H9 (cell line): Measurements from ENCODE around the gene PTPRK. TPM values are rescaled to one million over a fixed set of nuclear protein-coding genes. Genes with fewer than 3 reads are reported as not detected.

Source experiments
- DNase-seq: peaks from one replicate; pipeline ENCODE4 v3.0.0-alpha.2; 2017
- H2AFZ ChIP-seq: one replicate; pipeline ENCODE4 v1.6.1; 2013; ENCODE audit warnings: mild to moderate bottlenecking, low read length, control low read depth, moderate library complexity
- H2AK5ac ChIP-seq: 2 replicates; pipeline ENCODE4 v1.6.1; 2013; ENCODE audit warnings: low read length, control low read depth, mixed read lengths; ENCODE audit not compliant: insufficient read length
- H2BK120ac ChIP-seq: one replicate; pipeline ENCODE4 v1.6.1; 2013; ENCODE audit warnings: low read depth, mild to moderate bottlenecking, low read length, control low read depth, inconsistent platforms; ENCODE audit not compliant: poor library complexity, severe bottlenecking
- H2BK12ac ChIP-seq: 2 replicates; pipeline ENCODE4 v1.6.1; 2013; ENCODE audit warnings: low read length, control low read depth, mixed read lengths, low read depth; ENCODE audit not compliant: insufficient read length
- H2BK15ac ChIP-seq: 2 replicates; pipeline ENCODE4 v1.6.1; 2013; ENCODE audit warnings: low read depth, low read length, control low read depth
- H2BK20ac ChIP-seq: one replicate; pipeline ENCODE4 v1.6.1; 2013; ENCODE audit warnings: low read depth, mild to moderate bottlenecking, low read length, control low read depth, inconsistent platforms; ENCODE audit not compliant: poor library complexity, severe bottlenecking
- H2BK5ac ChIP-seq: 2 replicates; pipeline ENCODE4 v1.6.1; 2013; ENCODE audit warnings: low read length, control low read depth, mixed read lengths; ENCODE audit not compliant: insufficient read length
- H3K14ac ChIP-seq: 2 replicates; pipeline ENCODE4 v1.6.1; 2013; ENCODE audit warnings: low read length, control low read depth; ENCODE audit not compliant: insufficient read depth
- H3K18ac ChIP-seq: 2 replicates; pipeline ENCODE4 v1.6.1; 2013; ENCODE audit warnings: low read depth, mild to moderate bottlenecking, mixed read lengths, low read length, control low read depth; ENCODE audit not compliant: insufficient read length
- H3K23ac ChIP-seq: 2 replicates; pipeline ENCODE4 v1.6.1; 2013; ENCODE audit warnings: low read length, control low read depth, mixed read lengths, low read depth; ENCODE audit not compliant: insufficient read length
- H3K23me2 ChIP-seq: 2 replicates; pipeline ENCODE4 v1.6.1; 2013; ENCODE audit warnings: low read depth, mild to moderate bottlenecking, mixed read lengths, low read length, control low read depth; ENCODE audit not compliant: insufficient read length, poor library complexity, severe bottlenecking
- H3K27ac ChIP-seq: 2 replicates; pipeline ENCODE4 v1.5.1; 2013; ENCODE audit warnings: low read length, control low read depth, mixed read lengths, low read depth; ENCODE audit not compliant: insufficient read length
- H3K27me3 ChIP-seq: 2 replicates; pipeline ENCODE4 v1.6.1; 2013; ENCODE audit warnings: low read length, control low read depth, inconsistent platforms; ENCODE audit not compliant: insufficient read depth
- H3K4ac ChIP-seq: 2 replicates; pipeline ENCODE4 v1.6.1; 2013; ENCODE audit warnings: low read depth, mild to moderate bottlenecking, control low read depth, inconsistent platforms, low read length, moderate library complexity
- H3K4me1 ChIP-seq: 2 replicates; pipeline ENCODE4 v1.6.1; 2013; ENCODE audit warnings: low read length, control low read depth, inconsistent platforms; ENCODE audit not compliant: insufficient read depth
- H3K4me2 ChIP-seq: 2 replicates; pipeline ENCODE4 v1.6.1; 2013; ENCODE audit warnings: low read length, control low read depth, mixed read lengths; ENCODE audit not compliant: insufficient read length, insufficient read depth
- H3K56ac ChIP-seq: 2 replicates; pipeline ENCODE4 v1.6.1; 2013; ENCODE audit warnings: low read depth, mild to moderate bottlenecking, mixed read lengths, low read length, control low read depth; ENCODE audit not compliant: insufficient read length
- H3K79me1 ChIP-seq: 2 replicates; pipeline ENCODE4 v1.6.1; 2013; ENCODE audit warnings: low read depth, mild to moderate bottlenecking, moderate library complexity, low read length, control low read depth, inconsistent platforms; ENCODE audit not compliant: insufficient read depth, poor library complexity, severe bottlenecking
- H3K79me2 ChIP-seq: 2 replicates; pipeline ENCODE4 v1.6.1; 2013; ENCODE audit warnings: low read length, control low read depth, inconsistent platforms; ENCODE audit not compliant: insufficient read depth
- H3K9ac ChIP-seq: 2 replicates; pipeline ENCODE4 v1.6.1; 2013; ENCODE audit warnings: low read length, control low read depth, mixed read lengths; ENCODE audit not compliant: insufficient read length; ENCODE audit errors: extremely low read depth
- H3K9me3 ChIP-seq: one replicate; pipeline ENCODE4 v1.6.1; 2013; ENCODE audit warnings: low read depth, low read length, inconsistent platforms; ENCODE audit not compliant: control insufficient read depth
- H3T11ph ChIP-seq: one replicate; pipeline ENCODE4 v1.6.1; 2013; ENCODE audit warnings: mild to moderate bottlenecking, low read length, control low read depth, inconsistent platforms
- H4K20me1 ChIP-seq: one replicate; pipeline ENCODE4 v1.6.1; 2013; ENCODE audit not compliant: control insufficient read depth, insufficient read length, insufficient read depth
- H4K5ac ChIP-seq: 2 replicates; pipeline ENCODE4 v1.6.1; 2013; ENCODE audit warnings: low read depth, mild to moderate bottlenecking, mixed read lengths, low read length, control low read depth; ENCODE audit not compliant: insufficient read length
- H4K8ac ChIP-seq: replicated peaks from 2 replicates; pipeline ENCODE4 v1.6.1; 2013; ENCODE audit warnings: low read length, control low read depth, mixed read lengths, low read depth; ENCODE audit not compliant: insufficient read length
- H4K91ac ChIP-seq: 2 replicates; pipeline ENCODE4 v1.6.1; 2013; ENCODE audit warnings: low read depth, mild to moderate bottlenecking, moderate library complexity, mixed read lengths, low read length, control low read depth; ENCODE audit not compliant: insufficient read length
- H3K27ac Mint-ChIP-seq, 3 experiments: 2 replicates in 2 of 3; 3 replicates in 1 of 3; pipeline ENCODE4 v1.8.0; 2020 to 2021; ENCODE audit warnings: mixed read lengths in 3 of 3, mild to moderate bottlenecking in 1 of 3, moderate library complexity in 1 of 3
- H3K27me3 Mint-ChIP-seq: 2 replicates; pipeline ENCODE4 v1.8.0; 2021; ENCODE audit warnings: low read depth, mild to moderate bottlenecking, moderate library complexity, mixed read lengths
- H3K36me3 Mint-ChIP-seq, 3 experiments: 2 replicates in 2 of 3; 3 replicates in 1 of 3; pipeline ENCODE4 v1.8.0; 2020 to 2021; ENCODE audit warnings: low read depth in 3 of 3, mixed read lengths in 3 of 3; ENCODE audit not compliant: insufficient read depth in 1 of 3
- H3K4me1 Mint-ChIP-seq, 2 experiments: 2 replicates each; pipeline ENCODE4 v1.8.0; 2020; ENCODE audit warnings: mixed read lengths in 2 of 2
- H3K4me3 Mint-ChIP-seq, 2 experiments: 2 replicates in 1 of 2; 3 replicates in 1 of 2; pipeline ENCODE4 v1.8.0; 2020 to 2021; ENCODE audit warnings: mild to moderate bottlenecking in 2 of 2, mixed read lengths in 2 of 2, moderate library complexity in 1 of 2
- H3K9me3 Mint-ChIP-seq, 2 experiments: 2 replicates in 1 of 2; 3 replicates in 1 of 2; pipeline ENCODE4 v1.8.0; 2020; ENCODE audit warnings: mild to moderate bottlenecking in 2 of 2, mixed read lengths in 2 of 2, moderate library complexity in 1 of 2
- WGBS: extraction: QIAGEN DNeasy Blood & Tissue Kit; methylation state at CpG from one replicate; pipeline ENCODE4 v1.1.7; 2013; ENCODE audit warnings: missing lambda C conversion rate, low lambda C conversion rate, mixed read lengths; ENCODE audit not compliant: insufficient read length; ENCODE audit errors: extremely low coverage; 5-methylcytosine and 5-hydroxymethylcytosine counted together
- total RNA-seq: library from RNA; stranded (reverse); gene quantifications from 2 replicates; pipeline ENCODE4 v1.2.1, GENCODE V29; 2021
- TF ChIP-seq, protein P1 (sequence below): fragments of 200-600 bp; sonication (generic); conservative IDR thresholded peaks from 3 replicates; pipeline ENCODE4 v1.8.0; 2021; ENCODE audit warnings: antibody characterized with exemption, mild to moderate bottlenecking

PTPRK gene
- total RNA-seq, 1 experiment from 2014 or later = 47.9 TPM

- Histone ChIP-seq H3K9me3 (no peaks in the 10 kb centered on the region), H4K20me1 (no peaks in the 10 kb centered on the region), H3K79me1 (peaks cover 3% of the 10 kb centered on the region), H2AFZ (no peak overlapping the region), H2BK5ac (no peak overlapping the region), H4K91ac (no peak overlapping the region), H3K27ac (no peak overlapping the region), H3K18ac (no peak overlapping the region), H2BK15ac (no peak overlapping the region), H4K5ac (no peak overlapping the region), H3T11ph (no peak overlapping the region), H4K8ac (no peak overlapping the region), H2BK120ac (no peak overlapping the region), H3K14ac (no peak overlapping the region), H3K4me2 (no peak overlapping the region), H3K23me2 (no peaks in the 10 kb centered on the region), H2BK12ac (no peak overlapping the region), H3K23ac (no peak overlapping the region), H3K4ac (no peak overlapping the region), H3K4me1 (no peaks in the 10 kb centered on the region), H2BK20ac (no peak overlapping the region), H3K79me2 (no peaks in the 10 kb centered on the region), H3K9ac (no peak overlapping the region), H3K27me3 (no peaks in the 10 kb centered on the region), H2AK5ac (no peak overlapping the region), H3K56ac (no peak overlapping the region)
- Mint-ChIP-seq H3K4me1 (no peaks in the 10 kb centered on the region), H3K27me3 (no peaks in the 10 kb centered on the region), H3K9me3 (no peaks in the 10 kb centered on the region), H3K27ac (0 out of 7 replicates have a peak overlapping the region, but pooled peaks of 1 of the 3 experiments have one; percentile 20), H3K4me3 (no peak overlapping the region), H3K36me3 (no peaks in the 10 kb centered on the region)
- TF ChIP-seq, protein P1, sequence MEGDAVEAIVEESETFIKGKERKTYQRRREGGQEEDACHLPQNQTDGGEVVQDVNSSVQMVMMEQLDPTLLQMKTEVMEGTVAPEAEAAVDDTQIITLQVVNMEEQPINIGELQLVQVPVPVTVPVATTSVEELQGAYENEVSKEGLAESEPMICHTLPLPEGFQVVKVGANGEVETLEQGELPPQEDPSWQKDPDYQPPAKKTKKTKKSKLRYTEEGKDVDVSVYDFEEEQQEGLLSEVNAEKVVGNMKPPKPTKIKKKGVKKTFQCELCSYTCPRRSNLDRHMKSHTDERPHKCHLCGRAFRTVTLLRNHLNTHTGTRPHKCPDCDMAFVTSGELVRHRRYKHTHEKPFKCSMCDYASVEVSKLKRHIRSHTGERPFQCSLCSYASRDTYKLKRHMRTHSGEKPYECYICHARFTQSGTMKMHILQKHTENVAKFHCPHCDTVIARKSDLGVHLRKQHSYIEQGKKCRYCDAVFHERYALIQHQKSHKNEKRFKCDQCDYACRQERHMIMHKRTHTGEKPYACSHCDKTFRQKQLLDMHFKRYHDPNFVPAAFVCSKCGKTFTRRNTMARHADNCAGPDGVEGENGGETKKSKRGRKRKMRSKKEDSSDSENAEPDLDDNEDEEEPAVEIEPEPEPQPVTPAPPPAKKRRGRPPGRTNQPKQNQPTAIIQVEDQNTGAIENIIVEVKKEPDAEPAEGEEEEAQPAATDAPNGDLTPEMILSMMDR = no peak
- WGBS = no CpG with 5 or more reads among the region's 3 CpGs
- no peak for DNase-seq
Measured at GRCh38 chr6:128461501-128461900, 58.9 kb downstream of the PTPRK start.
